Measurements from ENCODE around the gene MFSD12. TPM values are rescaled to one million over a fixed set of nuclear protein-coding genes. Genes with fewer than 3 reads are reported as not detected.

The MFSD12 gene
- total RNA-seq: 64.1 TPM

DNA sequence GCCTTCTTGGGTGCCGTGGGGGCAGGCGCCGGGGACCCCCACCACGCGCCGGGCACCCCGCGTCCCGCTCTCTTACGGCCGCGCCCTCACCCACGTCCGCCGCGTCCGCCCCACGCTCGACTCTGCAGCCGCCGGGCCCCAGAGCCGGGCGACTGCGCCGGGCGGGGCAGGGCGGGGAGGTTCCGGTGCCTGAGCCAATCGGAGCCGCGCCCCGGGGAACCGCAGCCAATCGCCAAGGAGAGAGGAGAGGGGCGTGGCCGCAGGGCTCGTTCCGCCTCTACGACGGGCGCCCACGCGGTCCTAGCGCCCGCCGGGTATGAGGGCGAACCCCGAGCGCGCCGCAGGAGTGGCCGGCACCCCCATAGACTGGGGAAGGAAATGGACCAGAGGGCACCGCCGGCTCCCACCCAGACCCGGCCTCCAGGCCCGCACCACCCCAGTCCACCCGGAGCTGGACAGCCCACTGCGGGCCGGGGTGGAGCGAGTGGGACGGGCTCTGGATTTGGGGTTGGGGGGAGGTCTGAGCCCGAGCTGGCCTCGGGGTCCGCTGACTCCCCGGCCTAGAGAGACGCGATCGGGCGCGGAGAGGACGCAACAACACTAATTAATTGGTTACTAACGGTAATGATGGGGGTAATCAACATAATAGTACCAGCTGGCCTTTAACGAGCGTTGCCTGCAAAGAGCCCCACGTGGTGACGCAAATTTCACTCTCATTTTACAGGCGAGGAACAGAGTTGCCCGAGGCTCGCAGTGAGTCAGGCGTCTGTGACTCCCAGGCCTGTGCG lies at the start of gene MFSD12:
Gene MFSD12, minus strand, starts transcription at position 126 of the 788 bp plus-strand sequence. CDS start 183 bp downstream, outside the sequence.
- DNase-seq (ENCODE audit: low spot score): peak; percentile 94

DNA sequence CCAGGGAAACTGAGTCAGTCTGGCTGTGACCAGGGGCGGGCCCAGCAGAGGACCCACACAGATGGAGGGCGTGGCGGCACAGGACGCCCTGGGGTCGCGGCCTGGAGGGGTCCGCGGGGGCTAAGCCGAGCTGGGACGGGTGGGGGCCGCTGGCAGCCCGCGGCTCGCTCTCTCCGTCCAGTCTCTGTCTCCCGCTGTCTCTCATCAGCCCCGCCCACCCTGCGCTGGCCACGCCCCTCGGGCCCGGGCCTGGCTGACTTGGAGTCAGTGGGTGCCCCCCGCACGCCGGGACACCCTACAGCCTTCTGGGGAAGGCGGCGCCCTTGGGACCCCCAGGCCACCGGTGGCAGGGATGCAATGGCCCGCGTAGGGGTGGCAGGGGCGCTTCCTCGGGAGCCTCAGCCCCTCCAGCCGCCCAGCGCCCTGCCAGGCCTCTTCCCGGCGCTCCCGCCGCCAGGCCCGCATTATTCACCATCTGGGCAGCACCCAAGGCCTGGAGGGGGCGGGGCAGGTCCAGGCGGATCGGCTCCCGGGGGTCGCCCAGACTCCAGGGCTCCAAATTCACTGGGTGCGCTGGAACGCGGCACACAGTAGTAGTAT lies 49.4 kb upstream of the MFSD12 start, which contains the start of gene TBXA2R:
Gene TBXA2R, minus strand, starts transcription at position 186 of the 600 bp plus-strand sequence. CDS start 6,241 bp downstream, outside the sequence.
- peak; percentile 56 for DNase-seq (ENCODE audit: low spot score)

DNA sequence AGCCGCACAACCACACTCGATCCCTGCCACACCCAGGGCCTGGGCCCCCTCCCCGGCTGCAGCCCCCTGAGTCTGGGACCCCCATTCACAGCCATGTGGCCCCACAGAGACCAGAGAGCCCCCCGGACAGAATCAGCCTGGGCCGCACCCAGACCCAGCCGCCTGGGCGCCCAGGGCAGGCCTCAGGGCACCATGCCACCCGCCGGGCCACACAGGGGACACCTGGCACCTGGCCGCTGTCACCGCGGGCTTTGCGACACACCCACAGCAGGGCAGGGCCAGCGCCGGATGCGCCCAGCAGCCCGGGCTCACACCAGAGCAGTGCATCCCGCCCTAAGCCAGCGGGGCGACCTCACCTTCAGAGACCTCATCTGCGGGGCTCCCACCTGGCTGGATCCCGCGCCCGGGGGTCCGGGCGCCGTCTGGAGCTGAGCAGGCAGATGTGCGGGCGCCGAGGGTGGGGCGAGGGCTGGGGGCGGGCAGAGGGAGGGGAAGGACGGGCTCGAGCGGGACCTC lies 48.8 kb upstream of the MFSD12 start:
- DNase-seq (ENCODE audit: low spot score): peak; percentile 35

DNA sequence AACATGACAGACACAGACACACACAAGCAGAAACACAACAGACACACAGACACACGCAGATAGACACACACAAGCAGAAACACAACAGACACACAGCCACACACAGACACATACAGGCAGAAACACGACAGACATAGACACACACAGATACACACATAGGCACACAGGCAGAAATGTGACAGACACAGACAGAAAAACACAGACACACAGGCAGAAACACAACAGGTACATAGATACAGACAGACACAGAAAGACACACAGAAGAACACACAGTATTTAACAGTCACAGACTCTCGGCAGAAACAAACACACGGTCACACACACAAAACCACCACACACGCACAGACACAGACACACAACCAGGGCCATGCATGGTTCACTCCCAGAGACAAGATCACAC lies 48.4 kb upstream of the MFSD12 start:
- no peak for DNase-seq (ENCODE audit: low spot score)

- DNase-seq (ENCODE audit: low spot score): no peak
Measured at GRCh38 chr19:3605361-3605760, 48.0 kb upstream of the MFSD12 start.

- no peak for DNase-seq (ENCODE audit: low spot score)
Measured at GRCh38 chr19:3604987-3605343, 47.6 kb upstream of the MFSD12 start.

DNA sequence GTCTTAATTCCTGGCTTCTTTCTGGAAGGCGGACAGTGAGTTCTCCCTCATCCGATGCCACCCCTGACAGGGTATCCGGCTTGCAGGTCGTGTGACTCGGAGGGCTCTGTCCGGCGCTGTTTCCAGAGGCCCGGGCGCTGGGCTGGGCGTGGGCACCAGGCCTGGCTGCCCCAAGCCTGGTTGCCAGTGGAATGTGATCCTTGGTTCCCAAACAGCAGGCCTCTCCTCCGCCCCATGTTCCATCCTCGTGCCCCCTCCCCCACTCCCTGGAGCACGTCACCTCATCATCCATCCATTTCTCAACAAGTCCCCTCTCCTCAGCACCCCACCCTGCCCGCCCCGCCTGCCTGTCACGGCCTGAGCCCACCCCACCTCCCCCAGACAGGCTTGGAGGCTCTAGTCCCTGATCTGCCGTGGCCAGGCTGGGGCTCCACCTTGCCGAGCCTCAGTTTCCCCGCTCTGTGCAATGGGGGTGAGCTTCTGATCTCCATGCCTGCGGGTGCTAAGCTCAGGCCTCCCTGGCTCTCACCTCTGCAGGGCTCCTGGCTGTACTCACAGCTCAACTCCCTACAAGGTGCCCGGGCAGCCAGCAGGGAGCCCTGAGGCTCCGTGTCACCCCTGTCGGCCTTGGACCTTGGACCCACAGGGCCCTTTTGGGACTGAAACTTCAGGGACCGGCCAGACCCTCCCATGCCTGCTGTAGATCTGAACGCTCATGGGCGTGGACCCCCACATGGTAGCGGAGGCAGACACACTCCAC lies 47.0 kb upstream of the MFSD12 start:
- DNase-seq (ENCODE audit: low spot score): no peak

- no peak for DNase-seq (ENCODE audit: low spot score)
Measured at GRCh38 chr19:3603121-3603811, 45.9 kb upstream of the MFSD12 start.

DNA sequence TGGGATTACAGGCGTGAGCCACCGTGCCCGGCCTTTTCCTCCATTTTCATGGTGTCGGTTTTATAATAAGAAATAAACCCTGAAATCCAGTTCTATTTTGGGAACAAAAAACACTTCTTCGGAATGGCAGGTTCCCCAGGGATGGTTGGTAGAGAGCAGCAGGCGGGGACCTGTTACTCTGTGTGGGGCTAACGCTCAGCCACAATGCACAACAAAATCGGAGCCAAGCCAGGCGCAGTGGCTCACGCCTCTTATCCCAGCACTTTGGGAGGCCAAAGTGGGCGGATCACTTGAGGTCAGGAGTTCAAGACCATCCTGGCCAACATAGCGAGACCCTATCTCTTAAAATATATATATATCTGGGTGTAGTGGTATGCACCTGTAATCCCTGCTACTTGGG lies 43.6 kb upstream of the MFSD12 start:
- DNase-seq (ENCODE audit: low spot score): no peak

- no peak for DNase-seq (ENCODE audit: low spot score)
Measured at GRCh38 chr19:3599776-3600187, 42.4 kb upstream of the MFSD12 start.

DNA sequence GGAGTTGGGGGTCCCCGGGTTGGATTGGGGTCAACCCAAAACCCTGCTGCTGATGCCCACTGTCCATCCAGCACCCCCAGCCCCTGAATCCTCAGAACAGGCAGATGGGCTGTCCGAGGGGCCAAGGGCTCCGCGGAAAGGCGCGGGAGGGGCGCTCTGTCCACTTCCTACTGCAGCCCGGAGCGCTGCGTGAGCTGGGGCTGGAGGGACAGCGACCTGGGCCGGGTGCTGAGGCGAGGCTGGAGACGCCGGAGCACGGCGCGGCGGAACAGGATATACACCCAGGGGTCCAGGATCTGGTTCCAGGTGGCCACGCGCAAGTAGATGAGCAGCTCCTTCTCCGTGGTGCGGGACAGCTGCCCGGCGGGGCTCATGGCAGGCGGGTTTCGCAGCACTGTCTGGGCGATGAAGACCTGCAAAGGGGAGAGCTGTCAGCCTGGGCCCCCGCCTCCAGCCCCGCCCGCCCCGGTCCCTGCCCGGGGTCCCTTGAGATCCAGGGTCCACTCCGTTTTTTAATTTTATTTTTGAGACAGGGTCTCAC lies 38.2 kb upstream of the MFSD12 start:
- no peak for DNase-seq (ENCODE audit: low spot score)

GRCh38 chr19:3593156-3593555 lies 35.8 kb upstream of the MFSD12 start:
- no peak for DNase-seq (ENCODE audit: low spot score)

DNA sequence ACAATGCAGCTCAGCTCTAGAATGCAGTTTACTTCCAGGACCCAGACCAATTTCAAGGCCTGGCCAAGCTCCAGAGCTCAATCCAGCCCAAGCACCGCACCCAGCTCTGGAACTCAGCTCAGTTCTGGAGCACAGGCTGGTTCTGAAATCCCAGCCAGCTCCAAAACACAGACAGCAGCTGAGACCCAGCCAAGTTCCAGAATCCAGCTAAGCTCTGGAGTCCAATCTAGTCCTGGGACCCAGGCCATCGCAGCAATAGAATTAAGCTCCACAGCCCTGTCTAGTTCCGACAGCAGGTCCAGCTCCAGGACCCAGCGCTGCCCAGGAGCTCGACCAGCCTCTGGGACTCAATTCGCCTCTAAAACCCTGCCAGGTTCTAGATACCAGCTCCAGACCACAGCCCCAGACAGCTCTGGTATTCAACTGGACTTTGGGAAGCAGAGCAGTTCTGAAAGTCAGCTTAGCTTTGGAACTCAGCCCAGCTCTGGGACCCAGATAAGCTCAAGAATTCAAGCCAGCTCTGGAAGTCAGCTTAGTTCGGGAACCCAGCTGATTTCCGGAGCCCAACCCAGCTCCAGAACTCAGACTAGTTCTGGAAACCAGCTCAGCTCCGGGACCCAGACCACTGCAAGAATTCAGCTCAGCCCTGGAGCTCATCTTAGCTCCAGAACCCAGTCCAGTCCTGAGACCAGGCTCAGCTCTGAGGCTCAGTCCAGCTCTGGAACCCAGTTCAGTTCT lies 34.7 kb upstream of the MFSD12 start:
- DNase-seq (ENCODE audit: low spot score): no peak

- DNase-seq (ENCODE audit: low spot score): no peak
Measured at GRCh38 chr19:3590991-3591659, 33.7 kb upstream of the MFSD12 start.

DNA sequence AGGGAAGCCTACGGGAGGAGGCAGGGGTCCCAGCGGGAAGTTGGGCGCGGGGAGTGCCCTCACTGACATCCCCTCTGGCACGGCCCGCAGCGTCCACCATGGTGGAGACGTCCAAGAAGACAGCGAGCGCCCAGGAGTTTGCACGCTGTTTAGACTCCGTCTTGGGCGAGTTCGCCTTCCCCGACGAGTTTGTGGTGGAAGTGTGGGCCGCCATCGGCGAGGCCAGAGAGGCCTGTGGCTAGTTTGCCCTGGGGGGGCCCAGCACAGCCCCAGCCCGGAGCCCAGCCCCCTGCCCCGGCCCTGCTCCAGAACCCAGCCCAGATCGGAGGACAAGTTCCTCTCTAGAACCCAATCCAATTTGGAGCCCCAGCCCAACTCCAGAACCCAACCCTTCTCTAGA lies 32.6 kb upstream of the MFSD12 start:
- DNase-seq (ENCODE audit: low spot score): no peak

GRCh38 chr19:3589439-3589838 lies 32.1 kb upstream of the MFSD12 start:
- DNase-seq (ENCODE audit: low spot score): no peak

- DNase-seq (ENCODE audit: low spot score): no peak
Measured at GRCh38 chr19:3586707-3587346, 29.4 kb upstream of the MFSD12 start.

DNA sequence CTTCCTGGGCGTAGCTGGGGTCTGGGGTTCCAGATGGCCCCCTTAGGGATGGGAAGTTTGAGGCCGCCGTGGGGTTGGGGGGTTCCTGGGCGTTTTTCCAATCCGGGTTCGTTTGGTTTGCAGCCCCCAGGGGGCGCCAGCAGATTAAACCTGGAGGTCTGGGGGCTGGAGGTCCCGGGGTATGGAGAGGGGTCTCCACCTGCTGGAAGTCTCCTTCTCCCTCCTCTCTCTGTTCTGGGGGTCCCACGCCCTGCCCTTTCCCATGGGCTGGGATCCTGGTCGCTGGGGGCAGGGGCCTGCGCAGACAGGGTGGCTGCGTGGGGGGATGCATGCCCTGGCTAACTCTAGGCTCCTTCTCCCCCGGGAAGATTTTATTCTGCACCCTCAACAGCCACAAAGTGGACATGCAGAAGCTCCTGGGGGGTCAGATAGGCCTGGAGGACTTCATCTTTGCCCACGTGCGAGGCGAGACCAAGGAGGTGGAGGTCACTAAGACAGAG lies 28.8 kb upstream of the MFSD12 start:
- DNase-seq (ENCODE audit: low spot score): no peak

DNA sequence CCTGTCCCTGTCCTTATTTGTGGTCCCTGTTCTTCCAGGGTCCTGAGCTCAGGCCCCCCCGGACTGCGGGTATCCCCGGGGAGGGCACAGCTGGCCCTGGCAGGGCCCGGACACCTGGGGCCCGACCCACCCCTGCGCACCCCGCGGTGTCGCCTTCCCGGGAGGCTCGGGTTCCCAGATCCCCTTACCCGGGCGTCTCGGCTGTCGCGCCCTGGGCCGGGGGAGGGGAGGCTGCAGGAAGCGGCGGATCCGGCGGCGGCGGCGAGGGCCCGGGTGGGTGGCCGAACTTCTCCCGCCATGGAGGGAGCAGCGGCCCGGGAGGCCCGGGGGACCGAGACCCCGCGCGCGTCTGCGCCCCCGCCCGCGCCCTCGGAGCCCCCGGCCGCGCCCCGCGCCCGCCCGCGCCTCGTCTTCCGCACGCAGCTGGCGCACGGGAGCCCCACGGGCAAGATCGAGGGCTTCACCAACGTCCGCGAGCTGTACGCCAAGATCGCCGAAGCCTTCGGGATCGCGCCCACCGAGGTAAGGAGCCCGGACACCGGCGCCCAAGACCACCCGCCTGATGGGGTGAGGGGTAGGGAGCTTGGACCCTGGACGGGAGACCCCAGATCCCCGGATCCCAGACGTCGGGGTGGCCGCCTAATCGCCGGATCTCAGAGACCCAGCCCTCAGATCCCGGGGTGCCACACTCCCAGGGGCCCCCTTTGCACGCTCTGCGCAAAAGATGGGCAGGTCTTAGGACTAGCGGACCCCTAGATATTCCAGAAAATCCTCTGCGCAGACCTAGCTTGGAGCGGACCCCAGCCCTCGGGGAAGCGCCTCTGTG lies 28.1 kb upstream of the MFSD12 start, which contains the start of gene GIPC3:
Gene GIPC3, plus strand, starts transcription at position 178 of the 826 bp plus-strand sequence. Its CDS starts 120 bp downstream, at position 298.
- DNase-seq (ENCODE audit: low spot score): no peak

All from mucosa of gallbladder (tissue), 1 donor.